Parathyroid adenoma (tissue), 2 donors: ENCODE measurements around the gene EMX1.
A peak's percentile ranks its signal among the peaks of the same experiment; 100 is the strongest.

Experiments used
- H2AFZ ChIP-seq: fragments of 300-600 bp; sonication (generic); one replicate; pipeline ENCODE4 v1.7.0; 2017; ENCODE audit warnings: antibody characterized with exemption, mild to moderate bottlenecking
- H3K27ac ChIP-seq: fragments of 300-600 bp; sonication (generic); one replicate; pipeline ENCODE4 v1.7.0; 2017
- H3K27me3 ChIP-seq: fragments of 300-600 bp; sonication (generic); one replicate; pipeline ENCODE4 v1.7.0; 2017; ENCODE audit warnings: low read length; ENCODE audit not compliant: control insufficient read depth, insufficient read depth
- H3K36me3 ChIP-seq: fragments of 300-600 bp; sonication (generic); one replicate; pipeline ENCODE4 v1.7.0; 2017; ENCODE audit warnings: low read length; ENCODE audit not compliant: control insufficient read depth, insufficient read depth
- H3K4me1 ChIP-seq: fragments of 300-600 bp; sonication (generic); one replicate; pipeline ENCODE4 v1.7.0; 2017; ENCODE audit warnings: control low read depth
- H3K4me2 ChIP-seq: fragments of 300-600 bp; sonication (generic); one replicate; pipeline ENCODE4 v1.7.0; 2017; ENCODE audit warnings: low read length
- H3K4me3 ChIP-seq: fragments of 300-600 bp; sonication (generic); one replicate; pipeline ENCODE4 v1.7.0; 2017; ENCODE audit warnings: low read depth, low read length
- H3K79me2 ChIP-seq: fragments of 300-600 bp; sonication (generic); one replicate; pipeline ENCODE4 v1.7.0; 2017; ENCODE audit warnings: control low read depth
- H3K9ac ChIP-seq: fragments of 300-600 bp; sonication (generic); one replicate; pipeline ENCODE4 v1.7.0; 2017; ENCODE audit warnings: mild to moderate bottlenecking
- H3K9me3 ChIP-seq: fragments of 300-600 bp; sonication (generic); one replicate; pipeline ENCODE4 v1.7.0; 2017; ENCODE audit warnings: low read length; ENCODE audit not compliant: control insufficient read depth
- TF ChIP-seq, protein P1 (sequence below): fragments of 300-600 bp; sonication (generic); IDR thresholded peaks from one replicate; pipeline ENCODE4 v1.7.0; 2017; ENCODE audit warnings: antibody characterized with exemption, mild to moderate bottlenecking
- donor health status: primary hyperparathyroidism.

The EMX1 gene

DNA sequence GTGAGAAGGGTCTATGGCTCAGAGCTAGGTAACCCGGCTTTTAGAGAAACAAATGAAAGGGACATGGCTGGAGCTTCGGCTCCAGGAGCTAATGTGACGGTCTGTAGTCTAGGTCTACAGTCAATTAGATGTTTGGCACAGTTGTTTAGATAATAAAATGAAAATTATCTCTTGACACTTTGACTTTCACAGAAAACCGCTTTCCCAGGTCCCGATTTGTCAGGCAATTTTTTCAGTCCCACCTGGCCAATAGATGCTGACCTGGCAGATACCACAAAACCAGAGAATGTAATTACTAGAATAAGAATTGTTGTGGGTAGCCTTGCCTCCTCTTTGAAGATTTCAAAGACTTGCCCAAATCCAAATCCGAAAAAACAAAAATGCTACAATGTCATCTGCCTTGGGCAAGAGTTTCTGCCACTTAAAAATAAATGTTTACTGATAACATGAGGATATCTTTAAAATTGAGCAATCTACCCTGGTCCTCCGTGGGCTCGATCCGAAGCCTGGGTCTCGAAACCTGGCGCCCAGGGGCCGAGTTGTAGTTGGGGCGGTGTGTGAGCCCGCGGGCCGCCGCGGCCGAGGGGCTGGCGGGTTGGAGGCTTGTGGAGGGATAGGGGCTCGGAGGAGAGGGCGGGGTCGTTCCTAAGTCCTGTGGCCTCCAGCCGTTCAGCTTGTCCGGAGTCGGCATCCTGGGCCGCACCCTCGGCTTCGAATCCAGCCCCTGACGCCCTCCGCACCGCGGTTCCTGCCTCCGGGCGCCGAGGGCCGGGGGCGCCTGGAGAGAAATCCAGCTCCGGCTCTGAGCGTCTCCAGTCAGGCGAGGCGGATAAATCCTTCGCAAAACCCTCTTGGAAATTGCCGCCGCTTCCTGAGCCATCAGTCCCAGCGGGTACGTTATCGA, 2.3 kb downstream of the EMX1 start:
- H3K4me3 ChIP-seq = no peak overlapping the region
- no peaks in the 10 kb centered on the region for H3K9me3 ChIP-seq
- H2AFZ ChIP-seq = no peak overlapping the region
- no peaks in the 10 kb centered on the region for H3K79me2 ChIP-seq
- H3K4me2 ChIP-seq = no peak overlapping the region
- TF ChIP-seq, protein P1, sequence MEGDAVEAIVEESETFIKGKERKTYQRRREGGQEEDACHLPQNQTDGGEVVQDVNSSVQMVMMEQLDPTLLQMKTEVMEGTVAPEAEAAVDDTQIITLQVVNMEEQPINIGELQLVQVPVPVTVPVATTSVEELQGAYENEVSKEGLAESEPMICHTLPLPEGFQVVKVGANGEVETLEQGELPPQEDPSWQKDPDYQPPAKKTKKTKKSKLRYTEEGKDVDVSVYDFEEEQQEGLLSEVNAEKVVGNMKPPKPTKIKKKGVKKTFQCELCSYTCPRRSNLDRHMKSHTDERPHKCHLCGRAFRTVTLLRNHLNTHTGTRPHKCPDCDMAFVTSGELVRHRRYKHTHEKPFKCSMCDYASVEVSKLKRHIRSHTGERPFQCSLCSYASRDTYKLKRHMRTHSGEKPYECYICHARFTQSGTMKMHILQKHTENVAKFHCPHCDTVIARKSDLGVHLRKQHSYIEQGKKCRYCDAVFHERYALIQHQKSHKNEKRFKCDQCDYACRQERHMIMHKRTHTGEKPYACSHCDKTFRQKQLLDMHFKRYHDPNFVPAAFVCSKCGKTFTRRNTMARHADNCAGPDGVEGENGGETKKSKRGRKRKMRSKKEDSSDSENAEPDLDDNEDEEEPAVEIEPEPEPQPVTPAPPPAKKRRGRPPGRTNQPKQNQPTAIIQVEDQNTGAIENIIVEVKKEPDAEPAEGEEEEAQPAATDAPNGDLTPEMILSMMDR = no peak
- no peak overlapping the region for H3K9ac ChIP-seq
- no peaks in the 10 kb centered on the region for H3K36me3 ChIP-seq
- H3K4me1 ChIP-seq = no peaks in the 10 kb centered on the region
- no peaks in the 10 kb centered on the region for H3K27me3 ChIP-seq
- H3K27ac ChIP-seq = no peak overlapping the region

DNA sequence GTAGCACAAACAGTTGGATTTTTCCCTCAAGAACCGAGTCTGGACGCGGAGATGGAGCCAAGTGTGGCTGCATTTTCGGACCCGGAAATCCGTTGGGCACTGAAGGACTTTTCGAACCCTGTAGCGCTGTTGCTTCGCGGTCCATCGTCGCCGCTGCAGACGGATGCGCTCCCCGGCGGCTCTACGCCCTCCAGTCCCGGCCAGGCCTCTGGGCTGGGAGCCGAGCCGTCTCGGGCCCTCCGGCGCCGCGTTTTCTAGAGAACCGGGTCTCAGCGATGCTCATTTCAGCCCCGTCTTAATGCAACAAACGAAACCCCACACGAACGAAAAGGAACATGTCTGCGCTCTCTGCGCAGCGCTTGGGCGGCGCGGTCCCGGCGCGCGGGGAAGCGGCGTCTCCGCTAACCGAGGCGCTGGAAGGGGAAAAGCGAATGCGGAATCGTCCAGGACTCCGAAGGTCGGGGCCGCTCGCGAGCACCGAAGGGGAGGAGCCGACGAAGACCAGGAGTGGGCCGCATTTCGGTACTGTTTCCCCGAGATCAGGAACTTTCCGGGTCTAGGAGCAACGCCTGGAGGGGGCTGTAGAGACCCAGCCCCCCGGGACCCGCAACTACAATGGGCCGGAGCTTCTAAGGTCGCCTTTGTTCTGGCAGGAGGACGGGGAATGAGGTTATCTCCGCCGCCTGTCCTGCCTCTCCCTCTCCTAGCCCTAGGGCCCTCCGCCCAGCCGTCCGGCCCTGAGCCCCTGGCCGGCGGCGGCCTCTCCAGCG, 3.2 kb downstream of the EMX1 start:
- Histone ChIP-seq H3K9me3 (no peaks in the 10 kb centered on the region), H3K4me2 (no peak overlapping the region), H3K9ac (no peak overlapping the region), H3K4me1 (no peaks in the 10 kb centered on the region), H3K79me2 (no peaks in the 10 kb centered on the region), H3K27me3 (no peaks in the 10 kb centered on the region), H3K4me3 (no peak overlapping the region), H3K27ac (no peak overlapping the region), H3K36me3 (no peaks in the 10 kb centered on the region), H2AFZ (peak overlapping the region; percentile 13)
- TF ChIP-seq, protein P1 = no peak

DNA sequence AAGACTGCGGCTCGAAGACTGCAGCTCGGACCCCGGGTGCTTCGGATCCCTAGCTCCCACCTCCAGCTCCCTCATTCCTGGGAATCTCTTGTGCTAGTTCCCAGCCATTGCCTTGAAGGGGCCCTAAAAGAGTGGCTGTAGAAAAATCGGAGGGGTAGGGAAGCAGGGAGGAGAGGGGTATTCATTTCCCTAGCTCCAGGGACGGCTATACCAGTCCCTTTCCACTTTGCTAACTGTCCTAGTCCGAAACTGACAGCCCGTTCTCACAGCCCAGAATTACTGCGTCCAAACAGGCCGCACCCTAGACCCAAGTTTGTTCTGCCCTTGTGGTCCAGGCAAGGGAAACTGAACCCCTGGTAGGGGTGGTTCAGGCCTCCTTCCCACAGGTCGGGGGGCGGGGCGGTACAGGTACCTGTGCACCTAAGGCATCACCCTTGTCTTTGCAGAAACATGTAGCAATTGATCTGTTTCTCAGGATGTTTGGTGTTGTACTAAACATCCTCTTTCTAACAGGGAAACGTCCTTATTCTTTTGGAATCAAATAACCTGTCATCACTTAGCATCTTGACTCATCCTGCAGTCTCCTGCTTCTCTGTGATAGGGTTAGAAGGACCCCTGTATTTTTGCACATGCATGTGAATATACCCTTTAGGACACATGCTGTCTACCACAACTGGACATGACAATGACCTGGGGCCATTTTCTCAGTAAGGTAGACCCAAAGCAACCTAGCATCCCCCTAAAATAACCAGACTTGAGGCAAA, 4.0 kb downstream of the EMX1 start:
- Histone ChIP-seq H3K4me1 (no peaks in the 10 kb centered on the region), H3K27ac (no peak overlapping the region), H2AFZ (no peak overlapping the region), H3K4me3 (no peak overlapping the region), H3K27me3 (no peaks in the 10 kb centered on the region), H3K9ac (no peak overlapping the region), H3K4me2 (no peak overlapping the region), H3K79me2 (no peaks in the 10 kb centered on the region), H3K9me3 (no peaks in the 10 kb centered on the region), H3K36me3 (no peaks in the 10 kb centered on the region)
- TF ChIP-seq, protein P1 = no peak

DNA sequence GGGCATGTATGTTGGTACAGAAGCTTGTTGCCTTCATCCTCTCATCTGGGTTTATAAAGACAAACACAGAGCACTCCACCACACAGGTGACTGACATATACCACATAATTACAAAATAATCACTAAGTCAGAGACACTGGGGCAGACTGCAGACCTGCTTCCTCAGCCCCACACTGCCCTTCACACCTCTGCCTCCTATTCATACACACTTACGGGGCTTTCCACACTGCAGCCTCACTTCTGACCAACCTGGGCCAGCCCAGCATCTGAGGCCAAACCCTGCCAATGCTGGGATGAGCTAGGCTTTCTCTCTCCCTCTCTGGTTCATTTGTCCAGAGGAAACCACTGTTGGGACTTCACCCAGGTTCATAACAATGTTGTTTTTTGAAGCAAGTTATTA, 4.5 kb downstream of the EMX1 start:
- TF ChIP-seq, protein P1 = no peak
- no peaks in the 10 kb centered on the region for H3K79me2 ChIP-seq
- H3K4me1 ChIP-seq = no peaks in the 10 kb centered on the region
- no peak overlapping the region for H3K27ac ChIP-seq
- no peaks in the 10 kb centered on the region for H3K9me3 ChIP-seq
- no peak overlapping the region for H3K9ac ChIP-seq
- no peak overlapping the region for H3K4me2 ChIP-seq
- H3K4me3 ChIP-seq = no peak overlapping the region
- H3K27me3 ChIP-seq = no peaks in the 10 kb centered on the region
- no peaks in the 10 kb centered on the region for H3K36me3 ChIP-seq
- no peak overlapping the region for H2AFZ ChIP-seq
